B cell (primary cell): ENCODE measurements around the gene KIF13A. TPM values are rescaled to one million over a fixed set of nuclear protein-coding genes. Genes with fewer than 3 reads are reported as not detected.

ENCODE experiments used
- ATAC-seq: fragments of 200-7000 bp; cut with Tn5 transposase; one replicate; pipeline ENCODE4 v1.10.0; 2021; ENCODE audit warnings: low read depth, mild to moderate bottlenecking, moderate number of reproducible peaks, moderate library complexity
- CTCF ChIA-PET: fragments of 350-600 bp; sonication (Branson Sonifier 250); formaldehyde crosslinking; loops from one replicate; lab custom pipeline; 2021; ENCODE audit warnings: antibody characterized with exemption, inconsistent platforms; lab: Charles Lee
- POLR2A ChIA-PET: fragments of 350-600 bp; sonication (Branson Sonifier 250); formaldehyde crosslinking; loops from one replicate; lab custom pipeline; 2021; ENCODE audit warnings: antibody characterized with exemption; lab: Charles Lee
- DNase-seq: peaks from one replicate; pipeline ENCODE4 v3.0.0; 2013
- H2AFZ ChIP-seq: 2 replicates; pipeline ENCODE4 v1.6.1; 2012; ENCODE audit warnings: mild to moderate bottlenecking, low read depth, low read length; ENCODE audit not compliant: insufficient read depth, poor library complexity, severe bottlenecking
- H3K27ac ChIP-seq, 2 donors: 1 replicate in 1 of 2; 2 replicates in 1 of 2; pipeline ENCODE4 v1.5.1; 2012 to 2013; ENCODE audit warnings: low read length in 2 of 2, mild to moderate bottlenecking in 2 of 2, moderate library complexity in 1 of 2
- H3K27me3 ChIP-seq, 4 experiments: fragments of 200-600 bp in 1 of 4; sonication (generic) in 1 of 4; replicated peaks in 1 of 4; 1 replicate in 2 of 4; 2 replicates in 2 of 4; pipeline versions ENCODE4 v1.6.1 to v1.7.0; 2013 to 2016; ENCODE audit warnings: low read length in 3 of 4, mild to moderate bottlenecking in 2 of 4, mixed read lengths in 1 of 4, moderate library complexity in 1 of 4; ENCODE audit not compliant: insufficient read depth in 4 of 4, control insufficient read depth in 3 of 4; ENCODE audit errors: control extremely low read depth in 1 of 4
- H3K36me3 ChIP-seq, 2 experiments: replicated peaks in 1 of 2; 1 replicate in 1 of 2; 2 replicates in 1 of 2; pipeline versions ENCODE4 v1.6.1 to v1.7.1; 2013; ENCODE audit warnings: low read length in 1 of 2; ENCODE audit not compliant: insufficient read depth in 2 of 2, control insufficient read depth in 1 of 2; ENCODE audit errors: control extremely low read depth in 1 of 2, extremely low read depth in 1 of 2
- H3K4me1 ChIP-seq, 2 donors: fragments of 200-600 bp in 1 of 2; sonication (generic) in 1 of 2; 1 replicate in 1 of 2; 2 replicates in 1 of 2; pipeline versions ENCODE4 v1.5.1 to v1.6.1; 2013 to 2017; ENCODE audit warnings: low read length in 2 of 2; ENCODE audit not compliant: control insufficient read depth in 2 of 2, insufficient read depth in 2 of 2
- H3K4me2 ChIP-seq: replicated peaks from 2 replicates; pipeline ENCODE3; 2012; ENCODE audit warnings: mild to moderate bottlenecking, low read depth, low read length; ENCODE audit not compliant: poor library complexity, severe bottlenecking
- H3K4me3 ChIP-seq, 5 experiments: fragments of 200-600 bp in 1 of 5; sonication (generic) in 1 of 5; 1 replicate in 3 of 5; 2 replicates in 2 of 5; pipeline versions ENCODE4 v1.5.1 to v1.7.0; 2011 to 2016; ENCODE audit warnings: low read length in 4 of 5, mild to moderate bottlenecking in 4 of 5, low read depth in 2 of 5, control low read depth in 1 of 5, moderate library complexity in 1 of 5; ENCODE audit not compliant: insufficient read depth in 1 of 5; ENCODE audit errors: control extremely low read depth in 1 of 5, extremely low read depth in 1 of 5
- H3K79me2 ChIP-seq: fragments of 200-600 bp; sonication (generic); one replicate; pipeline ENCODE4 v1.6.0; 2016; ENCODE audit warnings: low read length; ENCODE audit not compliant: control insufficient read depth, insufficient read depth
- H3K9ac ChIP-seq: fragments of 200-600 bp; sonication (generic); 2 replicates; pipeline ENCODE4 v1.6.1; 2017; ENCODE audit warnings: mild to moderate bottlenecking, low read length, moderate library complexity
- H3K9me3 ChIP-seq, 3 donors: one replicate each; pipeline versions ENCODE4 v1.6.1 to v1.7.1; 2013; ENCODE audit warnings: low read length in 2 of 3; ENCODE audit not compliant: control insufficient read depth in 2 of 3, insufficient read depth in 1 of 3; ENCODE audit errors: control extremely low read depth in 1 of 3
- H4K20me1 ChIP-seq: 2 replicates; pipeline ENCODE4 v1.6.0; 2012; ENCODE audit warnings: mild to moderate bottlenecking, low read length; ENCODE audit not compliant: insufficient read depth, control insufficient read depth, poor library complexity, severe bottlenecking
- H3K27ac Mint-ChIP-seq: one replicate; pipeline ENCODE4 v1.8.0; 2021; ENCODE audit warnings: mixed read lengths
- H3K27me3 Mint-ChIP-seq: one replicate; pipeline ENCODE4 v1.8.0; 2021; ENCODE audit warnings: mixed read lengths
- H3K4me1 Mint-ChIP-seq: one replicate; pipeline ENCODE4 v1.8.0; 2021; ENCODE audit warnings: mixed read lengths
- H3K4me3 Mint-ChIP-seq: one replicate; pipeline ENCODE4 v1.8.0; 2021; ENCODE audit warnings: mixed read lengths
- H3K9me3 Mint-ChIP-seq: one replicate; pipeline ENCODE4 v1.8.0; 2022; ENCODE audit warnings: mixed read lengths; ENCODE audit not compliant: insufficient read depth
- EZH2 ChIP-seq: IDR thresholded peaks from 2 replicates; pipeline ENCODE4 v1.6.1; 2012; ENCODE audit warnings: borderline replicate concordance, low read depth, mild to moderate bottlenecking, moderate library complexity, low read length; ENCODE audit not compliant: insufficient read depth, poor library complexity, severe bottlenecking
- WGBS: methylation state at CpG from one replicate; pipeline ENCODE4 v1.1.5; 2013; ENCODE audit warnings: missing lambda C conversion rate; ENCODE audit not compliant: insufficient coverage; 5-methylcytosine and 5-hydroxymethylcytosine counted together
- intact Hi-C: fragments of 100-400 bp; cut with micrococcal nuclease; formaldehyde crosslinking; loops from one replicate; pipeline ENCODE4 v1.10.0; 2022
- polyA plus RNA-seq: library from polyadenylated mRNA; depleted of rRNA; stranded (reverse); fragments of >200 nt; gene quantifications from 2 replicates; pipeline ENCODE4 v1.2.3, GENCODE V29; 2012
- total RNA-seq, 2 donors: library from RNA; stranded (reverse); fragments of 120-200 nt in 1 of 2; gene quantifications; 1 replicate in 1 of 2; 2 replicates in 1 of 2; pipeline versions ENCODE4 v1.2.3 to v1.2.4, GENCODE V29; 2013 to 2022
- TF ChIP-seq, protein P1 (sequence below): fragments of 200-600 bp; IDR thresholded peaks from one replicate; pipeline ENCODE4 v1.8.0; 2022; ENCODE audit warnings: antibody characterized with exemption, mild to moderate bottlenecking

The KIF13A gene
- total and polyA plus RNA-seq, 2 donors (not counting 1 experiment from before 2014, with no cell fraction given): 2.1 to 23.4 TPM

DNA sequence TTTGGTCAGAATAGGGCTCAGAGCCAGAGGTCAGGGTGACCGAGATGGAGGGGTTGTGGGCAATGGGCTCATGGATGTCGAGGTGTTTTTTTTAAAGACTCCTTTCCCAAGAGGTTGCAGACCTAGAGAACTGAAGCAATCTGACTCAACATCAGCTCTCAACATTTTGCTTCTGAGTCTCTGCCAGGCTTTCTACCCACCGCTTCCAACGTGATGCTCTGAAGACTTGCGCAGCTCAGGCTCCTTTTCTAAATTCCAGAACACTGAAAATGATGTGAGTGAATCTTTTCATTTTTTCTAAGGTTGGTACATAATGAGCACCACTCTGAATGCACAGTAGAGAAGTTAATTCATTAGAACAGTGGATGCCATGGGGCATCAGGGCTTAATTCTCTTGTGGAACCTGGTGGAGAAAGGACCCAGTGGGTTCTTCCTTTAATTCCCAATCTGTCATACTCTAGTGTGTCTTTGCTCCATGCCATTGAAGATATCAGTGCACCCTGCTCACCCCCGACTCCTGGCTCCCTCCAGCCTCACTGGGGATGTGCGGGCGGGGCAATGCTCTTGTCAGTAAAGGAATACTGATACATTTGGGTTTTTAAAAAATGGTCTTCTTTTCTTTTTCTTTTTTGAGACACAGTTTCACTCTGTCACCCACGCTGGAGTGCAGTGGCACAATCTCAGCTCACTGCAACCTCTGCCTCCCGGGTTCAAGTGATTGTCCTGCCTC is 17.0 kb upstream of the KIF13A start:
- Histone ChIP-seq H3K9me3 (no peaks in the 10 kb centered on the region), H3K27me3 (no peaks in the 10 kb centered on the region), H3K79me2 (no peaks in the 10 kb centered on the region), H3K9ac (no peak overlapping the region), H4K20me1 (no peaks in the 10 kb centered on the region), H3K36me3 (no peaks in the 10 kb centered on the region), H2AFZ (no peak overlapping the region), H3K4me1 (no peaks in the 10 kb centered on the region), H3K4me3 (no peak overlapping the region), H3K4me2 (no peak overlapping the region), H3K27ac (no peak overlapping the region)
- ChIA-PET POLR2A (no interaction called here), CTCF (no interaction called here)
- H3K9me3 Mint-ChIP-seq: no peaks in the 10 kb centered on the region
- TF ChIP-seq EZH2: no peak
- TF ChIP-seq, protein P1, sequence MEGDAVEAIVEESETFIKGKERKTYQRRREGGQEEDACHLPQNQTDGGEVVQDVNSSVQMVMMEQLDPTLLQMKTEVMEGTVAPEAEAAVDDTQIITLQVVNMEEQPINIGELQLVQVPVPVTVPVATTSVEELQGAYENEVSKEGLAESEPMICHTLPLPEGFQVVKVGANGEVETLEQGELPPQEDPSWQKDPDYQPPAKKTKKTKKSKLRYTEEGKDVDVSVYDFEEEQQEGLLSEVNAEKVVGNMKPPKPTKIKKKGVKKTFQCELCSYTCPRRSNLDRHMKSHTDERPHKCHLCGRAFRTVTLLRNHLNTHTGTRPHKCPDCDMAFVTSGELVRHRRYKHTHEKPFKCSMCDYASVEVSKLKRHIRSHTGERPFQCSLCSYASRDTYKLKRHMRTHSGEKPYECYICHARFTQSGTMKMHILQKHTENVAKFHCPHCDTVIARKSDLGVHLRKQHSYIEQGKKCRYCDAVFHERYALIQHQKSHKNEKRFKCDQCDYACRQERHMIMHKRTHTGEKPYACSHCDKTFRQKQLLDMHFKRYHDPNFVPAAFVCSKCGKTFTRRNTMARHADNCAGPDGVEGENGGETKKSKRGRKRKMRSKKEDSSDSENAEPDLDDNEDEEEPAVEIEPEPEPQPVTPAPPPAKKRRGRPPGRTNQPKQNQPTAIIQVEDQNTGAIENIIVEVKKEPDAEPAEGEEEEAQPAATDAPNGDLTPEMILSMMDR: no peak
- WGBS: 90% methylated on average over 2 of the region's 10 CpGs
- H3K4me1 Mint-ChIP-seq: no peaks in the 10 kb centered on the region
- H3K27ac Mint-ChIP-seq: no peak overlapping the region
- intact Hi-C loops: no loop called here
- H3K4me3 Mint-ChIP-seq: no peak overlapping the region
- peaks cover 2% of the 10 kb centered on the region for H3K27me3 Mint-ChIP-seq
- DNase-seq (no peak), ATAC-seq (no peak)

DNA sequence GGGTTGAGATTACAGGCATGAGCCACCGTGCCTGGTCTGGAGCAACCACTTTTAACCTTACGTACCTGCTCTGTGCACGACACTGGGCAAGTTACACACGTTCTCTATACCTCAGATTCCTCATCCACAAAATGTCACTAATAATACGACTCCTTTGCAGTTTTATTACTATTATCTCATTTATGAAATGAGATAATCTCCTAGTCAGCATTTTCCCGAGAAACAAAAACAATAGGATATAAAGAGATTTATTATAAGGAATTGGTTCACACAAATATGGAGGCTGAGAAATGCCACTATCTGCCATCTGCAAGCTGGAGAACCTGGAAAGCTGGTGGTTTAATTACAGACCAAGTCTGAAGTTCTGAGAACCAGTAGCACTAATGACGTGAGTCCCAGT is 12.0 kb upstream of the KIF13A start:
- Histone ChIP-seq H2AFZ (no peak overlapping the region), H3K9me3 (no peaks in the 10 kb centered on the region), H3K4me1 (no peaks in the 10 kb centered on the region), H3K4me3 (no peak overlapping the region), H3K36me3 (no peaks in the 10 kb centered on the region), H3K79me2 (no peaks in the 10 kb centered on the region), H3K27ac (no peak overlapping the region), H3K4me2 (no peak overlapping the region), H3K27me3 (peaks cover 0 to 11% (median 0%) of the 10 kb centered on the region in 4 experiments), H3K9ac (no peak overlapping the region), H4K20me1 (no peaks in the 10 kb centered on the region)
- WGBS: 97% methylated on average over 4 of the region's 7 CpGs
- CTCF ChIA-PET: no interaction called here
- Mint-ChIP-seq H3K27me3 (peaks cover 29% of the 10 kb centered on the region), H3K4me1 (no peaks in the 10 kb centered on the region), H3K9me3 (no peaks in the 10 kb centered on the region), H3K4me3 (no peak overlapping the region), H3K27ac (no peak overlapping the region)
- DNase-seq (no peak), ATAC-seq (no peak)
- POLR2A ChIA-PET: no interaction called here
- intact Hi-C loops: no loop called here
- TF ChIP-seq, protein P1: no peak
- no peak for TF ChIP-seq EZH2
